GM13976 (cell line): ENCODE measurements around the gene ALK.

Experiments used
- DNase-seq: peaks from one replicate; pipeline ENCODE4 v3.0.0; 2012; ENCODE audit warnings: low spot score
- CTCF ChIP-seq: IDR thresholded peaks from 2 replicates; pipeline ENCODE4 v1.5.1; 2012; ENCODE audit warnings: borderline replicate concordance, mild to moderate bottlenecking; ENCODE audit not compliant: insufficient read depth; ENCODE audit errors: extremely low read depth, missing control alignments, control extremely low read depth
- in situ Hi-C: fragments of 300-500 bp; cut with MboI; formaldehyde crosslinking; loops from one replicate; pipeline ENCODE4 v1.12.0; 2022; ENCODE audit warnings: low sequenced_read_pairs, mixed read lengths, inconsistent platforms; ENCODE audit not compliant: unreplicated experiment

ALK gene

GRCh38 chr2:29431485-29431884 lies 489.9 kb downstream of the ALK start:
- in situ Hi-C loops, result no loop called here
- DNase-seq, result no peak
- no peak for TF ChIP-seq CTCF

GRCh38 chr2:29430382-29431112 lies 490.8 kb downstream of the ALK start:
- TF ChIP-seq CTCF, result no peak
- in situ Hi-C loops, result no loop called here
- no peak for DNase-seq

GRCh38 chr2:29426354-29426753 lies 495.0 kb downstream of the ALK start:
- DNase-seq, result no peak
- in situ Hi-C loops, result no loop called here
- TF ChIP-seq CTCF, result no peak

GRCh38 chr2:29425866-29426265 lies 495.5 kb downstream of the ALK start:
- in situ Hi-C loops, result no loop called here
- TF ChIP-seq CTCF, result no peak
- DNase-seq, result no peak

GRCh38 chr2:29423061-29423666 lies 498.2 kb downstream of the ALK start:
- in situ Hi-C loops, result no loop called here

More at GRCh38 chr2:29423061-29423666, 498.2 kb downstream of the ALK start:
- no peak for DNase-seq
- TF ChIP-seq CTCF, result no peak
